HG02885 (cell line): ENCODE data around the gene KRTAP5-10.
"Not testable (repeated sequence)": the region's sequence is repeated elsewhere in the genome, so short reads cannot be mapped to it uniquely, and the experiment has no call there.

Experiments used
- ATAC-seq: cut with Tn5 transposase; IDR thresholded peaks from one replicate; pipeline ENCODE4 v1.9.1; 2021; ENCODE audit warnings: mild to moderate bottlenecking; ENCODE audit not compliant: unreplicated experiment, poor library complexity

Gene KRTAP5-10

GRCh38 chr11:71567633-71568032 is 2.3 kb downstream of the KRTAP5-10 start:
- not testable (repeated sequence) for ATAC-seq

DNA sequence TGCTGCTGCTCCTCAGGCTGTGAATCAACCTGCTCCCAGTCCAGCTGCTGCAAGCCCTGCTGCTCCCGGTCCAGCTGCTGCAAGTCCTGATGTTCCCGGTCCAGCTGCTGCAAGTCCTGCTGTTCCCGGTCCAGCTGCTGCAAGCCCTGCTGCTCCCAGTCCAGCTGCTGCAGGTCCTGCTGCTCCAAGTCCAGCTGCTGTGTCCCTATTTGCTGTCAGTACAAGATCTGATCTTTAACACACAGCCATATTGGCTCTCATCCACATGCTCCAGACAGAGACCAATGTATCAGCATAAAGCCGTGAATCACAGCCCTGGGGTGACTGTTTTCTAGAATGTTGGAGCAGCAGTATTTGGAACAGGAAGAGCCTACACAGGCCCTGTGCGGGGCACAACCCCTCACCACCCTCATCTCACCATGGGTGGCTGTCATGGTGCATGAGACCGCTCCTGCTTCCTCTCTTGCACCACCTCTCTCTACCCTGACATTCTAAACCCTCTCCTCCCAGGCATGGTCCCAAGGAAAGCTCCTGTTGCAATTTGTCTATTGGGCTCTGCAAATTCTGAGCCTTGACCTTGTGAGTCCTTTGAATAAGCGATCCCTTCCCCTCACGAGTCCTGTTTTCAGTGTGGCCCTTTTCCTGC is 3.5 kb downstream of the KRTAP5-10 start:
- no peak for ATAC-seq

DNA sequence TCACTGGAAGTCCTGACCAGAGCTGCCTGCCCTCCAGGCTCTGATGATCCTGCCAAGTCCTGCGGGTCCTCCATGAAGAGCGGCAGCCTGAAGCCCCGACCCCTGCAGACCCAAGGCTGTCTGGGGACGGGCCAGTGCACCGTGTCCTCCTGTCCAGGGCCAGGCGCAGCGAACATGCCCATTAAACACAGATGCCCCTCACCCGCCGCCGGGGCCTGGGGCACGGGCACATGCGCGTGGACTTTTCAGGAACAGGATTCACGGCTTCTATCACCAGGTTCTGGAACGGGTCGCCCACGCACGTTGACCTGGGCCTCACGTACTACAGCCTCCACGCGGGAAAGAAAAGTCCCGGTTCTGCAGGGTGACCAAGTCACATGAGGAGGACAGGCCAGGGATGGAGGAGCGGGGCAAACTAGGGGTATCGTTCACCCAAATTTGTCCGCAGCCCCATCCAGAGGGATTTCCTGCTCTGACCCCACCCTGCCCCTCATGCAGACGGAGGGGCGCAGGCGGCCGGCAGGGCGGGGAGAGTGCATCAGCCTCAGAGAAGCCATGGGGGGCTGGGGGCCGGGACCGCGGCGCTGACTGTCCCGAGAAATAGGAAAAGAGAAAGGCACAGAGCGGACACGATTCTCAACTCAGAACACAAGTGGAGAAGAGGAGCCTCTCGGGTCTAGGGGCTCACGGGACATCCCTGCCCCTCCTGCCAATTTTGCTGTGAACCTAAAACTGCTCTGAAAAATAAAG is 5.9 kb downstream of the KRTAP5-10 start:
- ATAC-seq: not testable (repeated sequence)

DNA sequence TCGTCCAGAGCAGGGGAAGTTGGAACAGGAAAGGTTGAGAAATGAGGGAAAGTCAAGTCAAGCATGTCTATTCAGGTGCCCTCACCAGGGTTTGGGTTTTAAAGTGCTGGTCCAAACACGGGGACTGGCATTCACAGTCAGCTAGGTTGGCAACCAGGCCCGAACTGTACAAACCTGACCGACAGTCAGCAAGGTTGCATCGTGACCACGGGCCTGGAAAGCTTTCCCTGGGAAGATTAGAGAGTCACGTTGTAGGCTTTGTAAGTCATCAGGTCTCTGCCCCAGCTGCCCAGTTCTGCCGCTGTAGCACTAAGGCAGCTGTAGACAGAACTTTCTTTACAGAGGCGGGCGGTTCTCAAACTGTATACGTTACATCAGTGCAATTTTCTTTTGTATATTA is 7.4 kb downstream of the KRTAP5-10 start:
- no peak for ATAC-seq

DNA sequence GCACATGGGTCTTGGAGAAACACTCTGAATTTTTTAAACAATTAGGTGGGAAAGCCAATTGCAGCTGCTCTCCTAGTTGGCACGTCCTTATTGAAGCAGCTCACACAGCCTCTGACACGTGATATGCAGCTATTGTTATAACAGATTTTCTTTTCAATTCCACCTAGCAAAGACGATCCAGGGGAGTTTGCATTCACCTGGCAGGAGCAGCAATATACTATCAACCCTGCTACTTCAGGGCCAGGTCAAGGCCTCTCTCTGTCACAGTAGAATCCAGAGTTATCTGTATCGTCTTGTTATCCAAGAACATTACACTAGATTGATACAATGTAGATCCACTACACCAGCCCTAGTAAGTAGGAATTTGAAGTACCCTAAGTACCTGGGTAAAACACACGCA is 9.1 kb downstream of the KRTAP5-10 start:
- no peak for ATAC-seq

- no peak for ATAC-seq
These were observed 10.5 kb downstream of the KRTAP5-10 start for GRCh38 chr11:71575723-71576424.

GRCh38 chr11:71576688-71577465 is 11.5 kb downstream of the KRTAP5-10 start:
- ATAC-seq: not testable (repeated sequence)

- no peak for ATAC-seq
These were observed 12.2 kb downstream of the KRTAP5-10 start for GRCh38 chr11:71577469-71578004.

DNA sequence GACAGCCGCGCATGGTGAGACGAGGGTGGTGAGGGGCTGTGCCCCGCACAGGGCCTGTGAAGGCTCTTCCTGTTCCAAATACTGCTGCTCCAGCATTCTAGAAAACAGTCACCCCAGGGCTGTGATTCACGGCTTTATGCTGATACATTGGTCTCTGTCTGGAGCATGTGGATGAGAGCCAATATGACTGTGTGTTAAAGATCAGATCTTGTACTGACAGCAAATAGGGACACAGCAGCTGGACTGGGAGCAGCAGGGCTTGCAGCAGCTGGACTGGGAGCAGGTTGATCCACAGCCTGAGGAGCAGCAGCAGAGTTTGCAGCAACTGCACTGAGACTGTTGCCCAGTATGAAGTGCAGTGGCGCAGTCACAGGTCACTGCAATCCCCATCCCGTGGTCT is 14.2 kb downstream of the KRTAP5-10 start:
- not testable (repeated sequence) for ATAC-seq

DNA sequence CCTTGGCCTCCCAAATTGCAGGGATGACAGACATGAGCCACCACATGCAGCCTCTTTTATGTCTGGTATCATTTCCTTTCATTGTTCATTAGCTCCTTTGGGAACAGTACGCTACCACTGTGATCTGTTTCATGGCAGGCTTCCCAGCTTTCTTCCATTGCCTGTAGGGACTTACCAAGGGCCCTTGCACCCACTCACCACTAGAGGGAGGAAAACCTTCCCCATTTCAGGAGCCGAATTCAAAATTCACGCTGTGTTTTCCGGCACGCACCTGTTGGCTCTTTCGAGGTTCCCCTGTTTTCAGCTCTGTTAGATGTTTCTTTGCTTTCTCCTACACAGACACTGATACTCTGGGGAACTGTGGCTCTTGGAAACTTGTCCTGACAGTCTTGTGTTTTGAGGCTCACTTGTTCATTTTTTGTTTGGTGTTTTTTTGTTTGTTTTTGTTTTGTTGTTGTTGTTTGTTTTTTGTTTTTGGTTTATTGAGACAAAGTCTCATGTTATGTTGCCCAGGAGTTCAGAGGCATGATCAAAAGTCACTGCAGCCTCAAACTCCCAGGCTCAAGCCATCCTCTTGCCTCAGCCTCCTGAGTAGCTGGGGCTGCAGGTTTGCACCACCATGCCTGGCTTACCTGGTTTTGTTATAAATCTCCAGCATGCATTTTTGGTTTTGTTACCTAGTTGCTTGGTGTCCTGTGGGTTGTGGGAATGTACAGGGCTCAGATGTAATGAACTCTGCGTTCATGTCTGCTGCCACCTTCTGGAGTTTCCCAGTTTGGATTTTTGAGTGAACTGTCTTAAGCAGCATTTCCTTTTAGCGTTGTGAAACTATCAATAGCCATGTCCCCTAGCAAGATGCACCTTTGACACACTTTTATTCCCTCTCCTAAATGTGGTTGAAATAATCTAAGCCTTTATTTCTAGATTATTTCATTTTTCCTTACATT is 15.0 kb downstream of the KRTAP5-10 start:
- no peak for ATAC-seq

DNA sequence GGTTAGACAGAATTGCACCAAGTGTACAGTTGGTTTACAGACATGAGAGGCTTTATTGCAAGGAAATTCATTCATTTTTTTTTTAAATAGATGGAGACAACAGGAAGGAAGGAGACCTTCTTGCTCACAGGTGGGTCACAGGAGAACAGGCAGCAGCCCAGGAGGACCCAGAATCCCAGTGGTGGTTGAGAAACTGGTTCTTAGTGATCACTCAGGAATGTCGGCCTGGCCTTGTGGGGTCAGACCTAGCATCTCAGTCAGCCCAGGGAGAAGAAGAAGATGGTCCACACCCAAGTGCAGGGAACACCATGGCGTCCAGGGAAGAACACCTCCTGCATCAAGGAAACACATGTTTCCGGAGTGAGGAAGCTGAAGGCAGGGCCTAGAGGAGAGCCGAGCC is 16.5 kb downstream of the KRTAP5-10 start:
- ATAC-seq: no peak

DNA sequence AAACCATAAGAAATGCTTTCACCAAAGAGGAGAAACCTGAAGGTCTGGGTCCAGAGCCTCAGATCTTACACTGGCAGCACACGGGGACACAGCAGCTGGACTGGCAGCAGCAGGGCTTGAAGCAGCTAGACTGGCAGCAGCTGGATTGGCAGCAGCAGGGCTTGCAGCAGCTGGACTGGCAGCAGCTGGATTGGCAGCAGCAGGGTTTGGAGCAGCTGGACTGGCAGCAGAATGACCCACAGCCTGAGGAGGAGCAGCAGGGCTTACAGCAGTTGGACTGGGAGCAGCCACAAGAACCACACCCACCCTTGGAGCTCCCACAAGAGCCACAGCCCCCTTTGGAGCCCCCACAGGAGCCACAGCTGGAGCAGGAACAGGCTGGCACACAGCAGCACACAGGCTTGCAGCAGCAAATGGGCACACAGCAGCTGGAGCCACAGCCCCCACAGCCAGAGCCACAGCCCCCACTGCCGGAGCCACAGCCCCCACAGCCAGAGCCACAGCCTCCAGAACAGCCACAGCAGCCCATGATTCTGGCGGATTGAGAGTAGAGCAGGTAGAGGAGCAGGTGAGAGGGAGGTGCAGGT is 17.0 kb downstream of the KRTAP5-10 start, which contains the start of gene KRTAP5-11:
TSS of gene KRTAP5-11 (minus strand) at position 567 of the 587 bp plus-strand sequence. CDS start at position 529, 38 bp downstream.
- no peak for ATAC-seq

DNA sequence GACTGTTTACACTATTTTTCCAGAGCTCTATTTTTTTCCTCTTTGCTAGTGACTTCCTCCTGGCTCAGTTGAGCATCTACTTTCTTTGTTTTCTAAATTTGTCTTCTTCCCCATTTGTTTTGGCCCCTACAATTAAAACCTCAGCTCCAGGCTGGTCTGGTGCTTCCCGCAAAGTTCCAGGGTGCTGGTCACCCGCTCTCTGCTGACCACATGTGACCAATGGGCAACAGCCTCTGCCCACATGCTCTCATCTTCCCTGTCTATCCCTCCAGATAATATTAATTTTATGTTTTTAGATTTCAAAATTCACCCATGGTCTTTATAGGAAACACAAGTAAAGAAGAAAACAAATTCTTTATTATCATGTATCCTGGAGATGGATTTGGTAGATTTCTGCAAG is 17.6 kb downstream of the KRTAP5-10 start:
- not testable (repeated sequence) for ATAC-seq

- not testable (repeated sequence) for ATAC-seq
These were observed 20.3 kb downstream of the KRTAP5-10 start for GRCh38 chr11:71585673-71586072.

DNA sequence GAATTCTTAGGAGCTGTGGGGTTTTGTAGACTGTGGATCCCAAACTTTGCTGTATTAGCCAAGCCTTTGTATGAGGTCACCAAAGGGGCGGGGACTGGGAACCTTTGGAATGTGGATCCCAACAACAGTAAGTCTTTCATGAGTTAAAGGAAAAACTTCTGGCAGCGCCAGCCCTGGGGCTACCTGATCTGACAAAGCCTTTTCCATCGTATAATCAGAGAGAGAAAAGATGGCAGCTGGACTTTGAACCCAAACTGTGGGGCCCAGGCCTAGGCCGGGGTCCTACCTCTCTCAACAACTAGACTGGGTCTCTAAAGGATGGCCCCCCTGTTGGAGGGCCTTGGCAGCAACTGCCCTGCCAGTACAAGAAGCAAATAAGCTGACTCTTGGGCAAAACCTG is 23.0 kb downstream of the KRTAP5-10 start:
- not testable (repeated sequence) for ATAC-seq

DNA sequence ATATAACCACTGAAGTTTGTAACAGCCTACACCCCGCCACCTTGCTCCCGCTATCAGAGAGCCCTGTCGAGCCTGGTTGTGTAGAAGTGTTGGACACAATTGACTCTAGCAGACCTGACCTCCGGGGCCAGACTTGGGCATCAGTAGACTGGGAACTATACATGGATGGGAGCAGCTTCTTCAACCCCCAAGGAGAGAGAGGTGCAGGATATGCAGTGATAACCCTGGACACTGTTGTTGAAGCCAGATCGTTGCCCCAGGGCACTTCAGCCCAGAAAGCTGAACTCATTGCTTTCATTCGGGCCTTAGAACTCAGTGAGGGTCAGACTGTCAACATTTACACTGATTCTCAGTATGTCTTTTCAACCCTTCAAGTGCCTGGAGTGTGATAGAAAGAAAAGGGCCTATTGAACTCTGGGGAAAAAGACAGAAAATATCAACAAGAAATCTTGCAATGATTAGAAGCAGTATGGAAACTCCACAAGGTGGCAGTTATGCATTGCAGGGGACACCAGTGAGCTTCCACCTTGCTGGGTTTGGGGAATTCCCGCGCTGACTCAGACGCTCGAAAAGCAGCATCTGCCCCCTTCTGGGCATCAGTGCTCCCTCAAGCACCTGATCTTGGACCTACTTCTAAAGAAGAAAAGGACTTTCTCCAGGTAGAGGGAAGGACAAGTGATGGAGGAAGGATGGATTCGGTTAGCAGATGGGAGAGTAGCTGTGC is 23.6 kb downstream of the KRTAP5-10 start:
- not testable (repeated sequence) for ATAC-seq

- not testable (repeated sequence) for ATAC-seq
These were observed 24.2 kb downstream of the KRTAP5-10 start for GRCh38 chr11:71589546-71589920.

DNA sequence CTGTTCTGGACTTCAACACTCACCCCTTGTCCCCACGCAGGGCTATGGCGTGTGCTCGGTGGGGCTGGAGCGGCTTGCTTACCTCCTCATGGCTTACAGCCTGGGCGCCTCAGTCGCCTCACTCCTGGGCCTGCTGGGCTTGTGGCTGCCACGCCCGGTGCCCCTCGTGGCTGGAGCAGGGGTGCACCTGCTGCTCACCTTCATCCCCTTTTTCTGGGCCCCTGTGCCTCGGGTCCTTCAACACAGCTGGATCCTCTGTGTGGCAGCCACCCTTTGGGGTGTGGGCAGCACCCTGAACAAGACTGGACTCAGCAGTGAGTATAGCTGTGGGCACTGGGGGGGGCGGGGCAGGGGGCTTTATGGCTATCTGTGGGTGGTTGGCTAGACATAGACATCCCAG is 37.9 kb downstream of the KRTAP5-10 start:
- ATAC-seq: not testable (repeated sequence)
